Ovary (tissue), 3 donors: ENCODE measurements around the gene LUZP2.

ENCODE experiments used
- EP300 ChIP-seq: sonication (generic); formaldehyde crosslinking; IDR thresholded peaks from one replicate; pipeline ENCODE4 v1.6.1; 2017; ENCODE audit warnings: antibody characterized with exemption
- TF ChIP-seq, protein P1 (sequence below), 3 donors: fragments of 450-650 bp in 2 of 3; fragments of 200-600 bp in 1 of 3; IDR thresholded peaks; one replicate each; pipeline versions ENCODE4 v1.5.1 to v1.8.0; 2016 to 2022; ENCODE audit warnings: antibody characterized with exemption in 3 of 3, mild to moderate bottlenecking in 1 of 3
- donor health status: DM: no; HTN: no; CAD: no.

- TF ChIP-seq, protein P1, sequence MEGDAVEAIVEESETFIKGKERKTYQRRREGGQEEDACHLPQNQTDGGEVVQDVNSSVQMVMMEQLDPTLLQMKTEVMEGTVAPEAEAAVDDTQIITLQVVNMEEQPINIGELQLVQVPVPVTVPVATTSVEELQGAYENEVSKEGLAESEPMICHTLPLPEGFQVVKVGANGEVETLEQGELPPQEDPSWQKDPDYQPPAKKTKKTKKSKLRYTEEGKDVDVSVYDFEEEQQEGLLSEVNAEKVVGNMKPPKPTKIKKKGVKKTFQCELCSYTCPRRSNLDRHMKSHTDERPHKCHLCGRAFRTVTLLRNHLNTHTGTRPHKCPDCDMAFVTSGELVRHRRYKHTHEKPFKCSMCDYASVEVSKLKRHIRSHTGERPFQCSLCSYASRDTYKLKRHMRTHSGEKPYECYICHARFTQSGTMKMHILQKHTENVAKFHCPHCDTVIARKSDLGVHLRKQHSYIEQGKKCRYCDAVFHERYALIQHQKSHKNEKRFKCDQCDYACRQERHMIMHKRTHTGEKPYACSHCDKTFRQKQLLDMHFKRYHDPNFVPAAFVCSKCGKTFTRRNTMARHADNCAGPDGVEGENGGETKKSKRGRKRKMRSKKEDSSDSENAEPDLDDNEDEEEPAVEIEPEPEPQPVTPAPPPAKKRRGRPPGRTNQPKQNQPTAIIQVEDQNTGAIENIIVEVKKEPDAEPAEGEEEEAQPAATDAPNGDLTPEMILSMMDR (IDR thresholded peaks at IDR 0.05): no peak
- no peak for TF ChIP-seq EP300
These were observed 164.5 kb downstream of the LUZP2 start for GRCh38 chr11:24661331-24661730.
